Stimulated activated CD4-positive, alpha-beta T cell treated with anti-CD3 and anti-CD28 coated beads, Interleukin-15, amount 100 ng/mL, for 48 hours (primary cell): ENCODE measurements around the gene DNAH12.
A peak's percentile ranks its signal among the peaks of the same experiment; 100 is the strongest.

Experiments used
- DNase-seq, 2 donors: peaks; one replicate each; pipeline ENCODE4 v3.0.0-alpha.2; 2020; ENCODE audit warnings: low read depth in 2 of 2

The DNAH12 gene, protein sequence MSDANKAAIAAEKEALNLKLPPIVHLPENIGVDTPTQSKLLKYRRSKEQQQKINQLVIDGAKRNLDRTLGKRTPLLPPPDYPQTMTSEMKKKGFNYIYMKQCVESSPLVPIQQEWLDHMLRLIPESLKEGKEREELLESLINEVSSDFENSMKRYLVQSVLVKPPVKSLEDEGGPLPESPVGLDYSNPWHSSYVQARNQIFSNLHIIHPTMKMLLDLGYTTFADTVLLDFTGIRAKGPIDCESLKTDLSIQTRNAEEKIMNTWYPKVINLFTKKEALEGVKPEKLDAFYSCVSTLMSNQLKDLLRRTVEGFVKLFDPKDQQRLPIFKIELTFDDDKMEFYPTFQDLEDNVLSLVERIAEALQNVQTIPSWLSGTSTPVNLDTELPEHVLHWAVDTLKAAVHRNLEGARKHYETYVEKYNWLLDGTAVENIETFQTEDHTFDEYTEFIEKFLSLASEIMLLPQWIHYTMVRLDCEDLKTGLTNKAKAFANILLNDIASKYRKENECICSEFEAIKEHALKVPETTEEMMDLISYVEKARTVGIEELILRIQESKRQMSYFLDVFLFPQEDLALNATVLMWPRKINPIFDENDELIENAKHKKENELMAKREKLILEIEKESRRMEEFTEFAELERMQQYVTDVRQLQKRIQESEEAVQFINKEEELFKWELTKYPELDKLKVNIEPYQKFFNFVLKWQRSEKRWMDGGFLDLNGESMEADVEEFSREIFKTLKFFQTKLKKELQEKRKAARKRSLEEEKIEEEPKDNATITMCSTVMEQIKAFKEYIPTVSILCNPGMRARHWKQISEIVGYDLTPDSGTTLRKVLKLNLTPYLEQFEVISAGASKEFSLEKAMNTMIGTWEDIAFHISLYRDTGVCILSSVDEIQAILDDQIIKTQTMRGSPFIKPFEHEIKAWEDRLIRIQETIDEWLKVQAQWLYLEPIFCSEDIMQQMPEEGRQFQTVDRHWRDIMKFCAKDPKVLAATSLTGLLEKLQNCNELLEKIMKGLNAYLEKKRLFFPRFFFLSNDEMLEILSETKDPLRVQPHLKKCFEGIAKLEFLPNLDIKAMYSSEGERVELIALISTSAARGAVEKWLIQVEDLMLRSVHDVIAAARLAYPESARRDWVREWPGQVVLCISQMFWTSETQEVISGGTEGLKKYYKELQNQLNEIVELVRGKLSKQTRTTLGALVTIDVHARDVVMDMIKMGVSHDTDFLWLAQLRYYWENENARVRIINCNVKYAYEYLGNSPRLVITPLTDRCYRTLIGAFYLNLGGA (N-terminal part only)

DNA sequence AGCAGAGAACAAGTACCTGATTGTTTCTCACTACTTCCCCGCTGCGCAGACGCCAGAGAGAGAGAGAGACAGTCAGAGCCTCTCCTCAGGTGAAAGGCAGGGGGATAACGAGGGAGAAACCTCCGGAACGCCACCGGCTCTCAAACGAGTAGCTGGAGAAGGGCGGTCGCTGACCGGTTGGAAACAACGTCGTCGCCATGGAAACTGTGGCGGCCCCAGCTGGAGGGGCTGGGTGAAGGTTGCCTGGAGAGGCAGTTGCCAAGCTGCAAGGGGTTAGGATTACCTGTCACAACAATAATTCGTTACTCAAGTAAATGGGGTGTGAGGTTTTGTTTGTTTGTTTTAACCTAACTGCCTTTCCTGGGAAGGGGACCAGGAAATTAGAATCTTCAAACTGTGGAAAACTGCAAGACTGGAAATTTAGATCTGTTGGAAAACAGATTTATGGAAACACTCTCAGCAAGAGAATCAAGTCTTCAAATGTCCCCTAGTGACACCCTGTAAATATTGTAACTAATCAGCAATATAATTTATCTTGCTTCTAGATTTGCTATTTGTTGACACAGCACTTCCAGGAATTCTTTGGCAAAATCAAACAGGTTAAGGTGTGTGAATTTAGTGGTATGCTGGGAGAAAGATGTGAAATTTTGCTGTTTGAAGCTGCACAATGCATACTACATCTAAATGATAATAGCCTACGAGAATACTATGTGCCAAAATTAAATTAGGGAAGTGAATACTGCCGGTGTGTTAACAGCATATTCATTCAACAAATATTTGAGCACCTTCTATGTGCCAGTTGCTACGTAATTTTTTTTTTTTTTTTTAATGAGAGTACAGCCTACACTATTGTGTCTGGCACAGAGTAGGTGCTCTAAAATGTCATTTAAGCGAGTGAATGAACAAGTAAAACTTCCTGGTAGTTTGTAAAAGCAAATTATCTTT is at the start of gene DNAH12:
DNAH12 (minus strand) TSS at position 164 of the 945 bp plus-strand sequence. CDS start 1,474 bp downstream, outside the sequence.
- no peak for DNase-seq

DNA sequence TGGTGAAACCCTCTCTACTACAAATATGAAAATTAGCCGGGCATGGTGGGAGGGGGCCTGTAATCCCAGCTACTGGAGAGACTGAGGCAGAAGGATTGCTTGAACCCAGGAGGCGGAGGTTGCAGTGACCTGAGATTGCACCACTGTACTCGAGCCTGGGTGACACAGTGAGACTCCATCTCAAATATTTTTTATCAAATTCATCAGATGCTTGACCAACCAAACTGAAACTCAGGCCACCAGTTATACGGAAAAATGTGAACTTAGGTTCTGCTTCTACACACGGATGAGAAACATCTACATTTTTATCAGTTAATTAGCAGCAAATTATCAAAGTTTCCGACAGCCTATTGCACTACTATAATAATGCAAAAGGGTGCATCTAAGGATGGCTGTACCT is 48.2 kb upstream of the DNAH12 start:
- no peak for DNase-seq

DNA sequence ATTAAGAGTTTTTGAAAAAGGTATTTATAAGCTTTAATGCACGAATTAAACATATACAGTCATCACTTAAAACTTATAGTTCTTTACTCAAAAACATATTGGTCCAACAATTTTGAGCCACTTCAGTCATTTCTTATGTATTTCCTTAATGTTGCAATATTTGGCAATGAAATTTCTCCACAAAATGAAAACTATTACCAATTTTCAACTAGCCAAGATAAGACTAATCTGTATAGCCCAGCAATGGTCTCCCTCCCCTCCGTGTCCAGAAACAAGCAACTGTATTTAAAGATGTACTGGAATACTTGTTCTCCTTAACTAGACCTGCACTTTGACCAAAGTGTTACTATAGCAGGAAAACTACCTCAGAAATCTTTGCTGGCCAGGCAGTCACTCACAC is 43.8 kb upstream of the DNAH12 start:
- DNase-seq = no peak

DNA sequence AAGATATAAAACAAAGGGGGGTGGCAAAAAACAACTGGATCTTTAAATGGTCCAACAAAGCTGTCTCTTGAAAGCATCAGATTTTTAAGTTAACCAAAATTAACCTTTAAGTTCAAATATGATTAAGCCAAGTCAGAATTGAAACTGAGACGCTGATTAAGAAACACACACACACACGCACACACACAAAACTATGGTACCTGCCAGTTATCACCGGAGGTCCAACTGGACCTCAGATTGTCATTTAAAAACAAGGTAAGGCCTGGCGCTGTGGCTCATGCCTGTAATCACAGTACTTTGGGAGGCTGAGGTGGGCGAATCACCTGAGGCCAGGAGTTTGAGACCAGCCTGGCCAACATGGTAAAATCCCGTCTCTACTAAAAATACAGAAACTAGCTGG is 42.6 kb upstream of the DNAH12 start:
- DNase-seq = no peak

DNA sequence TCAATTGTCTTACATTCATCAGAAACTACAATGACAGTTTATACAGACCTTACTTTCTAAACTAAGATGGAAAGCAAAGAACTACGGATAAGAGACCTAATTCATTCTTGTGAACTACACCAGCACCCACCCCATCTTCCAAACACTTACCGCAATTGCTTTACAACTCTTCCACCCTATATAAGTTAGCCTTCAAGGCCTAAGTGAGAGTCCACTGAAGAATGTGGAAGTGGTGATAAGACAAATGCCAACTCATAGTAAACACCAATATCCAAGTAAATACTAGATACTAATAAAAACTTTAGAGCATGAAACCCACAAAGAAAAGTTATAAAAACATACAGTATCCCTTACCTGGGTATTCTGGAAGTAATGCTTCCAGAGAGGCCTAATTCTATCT is 39.4 kb upstream of the DNAH12 start:
- DNase-seq = no peak

DNA sequence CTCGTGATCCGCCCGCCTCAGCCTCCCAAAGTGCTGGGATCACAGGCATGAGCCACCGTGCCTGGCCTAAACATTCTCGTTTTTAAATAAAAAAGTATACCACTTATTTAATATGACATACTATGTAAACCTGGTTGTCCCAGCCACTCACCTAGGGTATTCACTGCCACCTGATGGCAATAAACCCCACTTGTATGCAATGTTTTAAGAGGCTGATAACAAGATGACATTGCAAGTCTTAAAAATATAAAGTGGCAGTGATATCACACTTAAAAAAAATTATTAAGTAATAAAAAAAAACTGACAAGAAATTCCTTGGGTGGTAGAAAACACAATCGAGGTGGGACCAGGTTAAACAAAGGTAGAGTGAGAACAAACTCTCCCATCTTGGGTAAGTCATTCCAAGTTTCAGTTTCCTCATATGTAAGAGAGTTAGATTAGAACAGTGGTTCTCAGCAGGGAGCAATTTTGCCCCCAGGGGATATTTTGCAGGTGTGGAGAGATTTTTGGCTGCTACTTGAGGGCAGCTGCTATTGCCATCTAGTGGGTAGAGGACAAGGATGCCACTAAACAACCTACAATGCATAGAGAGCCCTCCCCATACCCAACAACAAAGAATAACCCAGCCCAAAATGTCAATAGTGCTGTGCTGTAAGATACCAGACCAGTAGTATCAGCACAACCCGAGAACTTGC is 38.5 kb upstream of the DNAH12 start:
- no peak for DNase-seq

DNA sequence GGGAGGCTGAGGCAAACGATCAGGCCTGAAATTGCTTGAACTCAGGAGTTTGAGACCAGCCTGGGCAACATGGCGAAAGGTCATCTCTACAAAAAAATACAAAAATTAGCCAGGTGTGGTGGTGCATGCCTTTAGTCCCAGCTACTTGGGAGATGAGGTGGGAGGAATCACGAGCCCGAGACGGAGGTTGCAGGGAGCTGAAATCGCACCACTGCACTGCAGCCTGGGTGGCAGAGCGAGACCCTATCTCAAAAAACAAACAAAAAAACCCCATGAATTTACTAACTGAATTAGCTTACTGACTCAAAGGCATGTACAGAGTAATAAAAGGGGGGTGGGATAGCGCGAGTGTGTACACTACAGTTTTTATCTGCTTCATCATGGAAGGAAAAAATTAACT is 33.7 kb upstream of the DNAH12 start:
- DNase-seq = no peak

DNA sequence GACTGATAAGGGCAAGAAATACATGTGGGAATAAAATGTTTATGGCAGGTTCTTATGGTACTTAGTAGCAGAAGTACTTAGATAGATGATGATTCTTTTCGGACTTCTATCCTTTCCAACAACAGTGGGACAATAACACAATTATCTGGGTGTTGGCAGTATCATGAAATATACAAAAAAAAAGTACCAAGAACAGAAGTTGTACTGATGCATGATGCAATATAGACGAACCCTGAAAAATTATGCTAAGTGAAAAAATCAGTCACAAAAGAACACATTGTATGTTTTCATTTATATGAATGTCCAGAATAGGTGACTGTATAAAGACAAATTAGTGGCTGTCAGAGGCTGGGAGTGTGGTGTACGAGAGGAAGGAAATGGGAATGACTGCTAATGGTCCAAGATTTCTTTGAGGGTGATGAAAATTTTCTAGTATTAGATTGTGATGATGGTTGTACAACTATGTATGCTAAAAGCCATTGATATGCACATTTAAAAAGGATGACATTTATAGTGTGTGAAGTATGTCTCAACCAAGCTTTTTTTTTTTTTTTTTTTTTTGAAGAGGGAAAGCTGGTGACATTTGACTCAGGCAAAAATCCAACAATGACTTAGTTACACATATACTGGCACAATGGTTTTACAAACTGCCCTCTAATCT is 32.0 kb upstream of the DNAH12 start:
- no peak for DNase-seq

DNA sequence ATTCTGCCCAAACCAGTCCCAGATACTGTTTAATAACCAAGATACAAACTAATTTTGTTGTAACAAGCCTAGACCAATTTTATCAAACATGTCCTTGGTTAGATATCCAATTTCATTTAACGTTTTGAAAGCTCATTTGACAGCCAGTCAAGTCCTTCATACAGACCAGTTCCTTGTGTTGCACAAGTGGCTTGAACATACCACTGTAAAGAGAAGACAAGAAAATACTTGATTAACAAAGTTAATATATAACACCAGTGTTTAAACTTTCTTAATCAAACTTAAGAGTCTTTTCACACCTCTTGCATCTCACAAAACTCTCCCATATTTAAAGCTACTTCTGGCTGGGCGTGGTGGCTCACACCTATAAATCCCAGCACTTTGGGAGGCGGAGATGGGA is 28.0 kb upstream of the DNAH12 start:
- DNase-seq = no peak

DNA sequence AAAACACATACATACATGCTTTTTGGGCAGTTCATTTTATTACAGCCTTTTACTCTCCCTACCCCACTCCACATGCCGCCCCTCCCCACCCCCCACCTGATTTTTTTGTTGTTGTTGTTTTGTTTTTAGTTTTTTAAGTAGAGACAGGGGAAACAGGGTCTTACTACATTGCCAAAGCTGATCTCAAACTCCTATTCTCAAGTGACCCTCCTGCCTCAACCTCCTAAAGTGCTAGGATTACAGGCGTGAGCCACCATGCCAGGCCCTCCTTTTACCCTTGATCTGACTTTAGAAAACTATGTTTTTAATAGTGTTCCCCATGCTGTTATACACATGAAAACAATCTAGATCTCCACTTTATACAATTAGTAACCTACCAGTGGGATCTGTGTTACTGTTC is 26.7 kb upstream of the DNAH12 start:
- DNase-seq = no peak

DNA sequence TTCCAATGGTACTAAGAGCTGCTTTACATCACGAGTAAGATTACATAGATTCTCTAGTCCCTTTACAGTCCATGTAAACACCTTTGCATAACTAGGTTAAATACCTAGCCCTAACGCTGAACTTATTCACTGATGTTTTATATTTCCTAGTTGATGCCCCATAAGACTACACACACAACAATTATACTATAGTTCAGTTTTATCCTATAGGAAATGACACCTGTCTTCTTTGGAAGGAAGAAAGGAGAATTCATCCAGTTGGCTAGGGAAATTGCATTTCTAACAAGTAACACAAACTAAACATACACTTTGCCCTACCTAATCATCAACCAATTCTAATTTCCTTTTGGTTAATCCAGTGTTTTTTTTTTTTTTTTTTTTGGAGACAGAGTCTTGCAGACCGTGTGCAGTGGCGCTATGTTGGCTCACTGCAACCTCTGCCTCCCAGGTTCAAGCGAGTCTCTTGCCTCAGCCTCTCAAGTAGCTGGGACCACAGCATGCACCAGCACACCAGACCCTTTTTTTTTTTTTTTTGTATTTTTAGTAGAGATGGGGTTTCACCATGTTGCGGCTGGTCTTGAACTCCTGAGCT is 25.8 kb upstream of the DNAH12 start:
- no peak for DNase-seq

DNA sequence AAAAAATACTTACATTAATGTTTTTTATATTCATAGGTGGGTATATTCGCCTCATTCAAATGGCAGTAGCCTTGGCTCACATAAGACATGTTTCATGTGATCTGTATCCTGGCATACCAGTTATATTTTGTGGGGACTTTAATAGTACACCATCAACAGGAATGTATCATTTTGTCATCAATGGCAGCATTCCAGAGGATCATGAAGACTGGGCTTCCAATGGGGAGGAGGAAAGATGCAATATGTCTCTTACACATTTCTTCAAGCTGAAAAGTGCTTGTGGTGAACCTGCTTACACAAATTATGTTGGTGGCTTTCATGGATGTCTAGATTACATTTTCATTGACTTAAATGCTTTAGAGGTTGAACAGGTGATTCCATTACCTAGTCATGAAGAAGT is 15.4 kb upstream of the DNAH12 start:
- no peak for DNase-seq

DNA sequence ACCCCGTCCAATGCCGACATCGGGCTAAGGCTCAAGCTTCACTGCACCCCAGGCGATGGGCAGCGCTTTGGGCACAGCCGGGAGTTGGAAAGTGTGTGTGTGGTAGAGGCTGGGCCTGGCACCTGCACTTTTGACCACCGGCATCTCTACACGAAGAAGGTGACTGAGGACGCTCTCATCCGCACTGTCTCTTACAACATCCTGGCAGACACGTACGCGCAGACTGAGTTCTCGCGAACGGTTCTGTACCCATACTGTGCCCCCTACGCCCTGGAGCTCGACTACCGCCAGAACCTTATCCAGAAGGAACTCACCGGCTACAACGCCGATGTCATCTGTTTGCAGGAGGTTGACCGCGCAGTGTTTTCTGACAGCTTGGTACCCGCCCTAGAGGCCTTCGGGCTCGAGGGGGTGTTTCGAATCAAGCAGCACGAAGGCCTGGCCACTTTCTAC is 13.0 kb upstream of the DNAH12 start:
- peak; percentile 20 to 24 for DNase-seq

DNA sequence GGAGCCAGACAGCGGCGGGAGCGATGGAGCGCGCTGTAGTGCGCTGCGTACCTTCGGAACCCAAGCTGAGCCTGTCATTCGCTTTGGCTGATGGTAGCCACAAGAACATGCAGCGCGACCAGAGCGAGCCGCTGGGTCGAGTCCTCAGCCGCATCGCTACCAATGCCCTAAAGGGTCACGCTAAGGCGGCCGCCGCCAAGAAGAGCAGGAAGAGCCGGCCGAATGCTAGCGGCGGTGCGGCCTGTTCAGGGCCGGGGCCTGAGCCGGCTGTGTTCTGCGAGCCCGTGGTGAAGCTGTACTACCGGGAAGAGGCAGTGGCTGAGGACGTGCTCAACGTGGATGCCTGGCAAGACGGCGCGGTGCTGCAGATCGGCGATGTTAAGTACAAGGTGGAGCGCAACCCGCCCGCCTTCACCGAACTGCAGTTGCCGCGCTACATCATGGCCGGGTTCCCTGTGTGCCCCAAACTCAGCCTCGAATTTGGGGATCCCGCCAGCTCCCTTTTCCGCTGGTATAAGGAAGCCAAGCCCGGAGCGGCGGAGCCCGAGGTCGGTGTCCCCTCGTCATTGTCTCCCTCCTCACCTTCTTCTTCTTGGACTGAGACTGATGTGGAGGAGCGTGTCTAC is 12.4 kb upstream of the DNAH12 start:
- peak in 1 of 2 donors; percentile 2 for DNase-seq

DNA sequence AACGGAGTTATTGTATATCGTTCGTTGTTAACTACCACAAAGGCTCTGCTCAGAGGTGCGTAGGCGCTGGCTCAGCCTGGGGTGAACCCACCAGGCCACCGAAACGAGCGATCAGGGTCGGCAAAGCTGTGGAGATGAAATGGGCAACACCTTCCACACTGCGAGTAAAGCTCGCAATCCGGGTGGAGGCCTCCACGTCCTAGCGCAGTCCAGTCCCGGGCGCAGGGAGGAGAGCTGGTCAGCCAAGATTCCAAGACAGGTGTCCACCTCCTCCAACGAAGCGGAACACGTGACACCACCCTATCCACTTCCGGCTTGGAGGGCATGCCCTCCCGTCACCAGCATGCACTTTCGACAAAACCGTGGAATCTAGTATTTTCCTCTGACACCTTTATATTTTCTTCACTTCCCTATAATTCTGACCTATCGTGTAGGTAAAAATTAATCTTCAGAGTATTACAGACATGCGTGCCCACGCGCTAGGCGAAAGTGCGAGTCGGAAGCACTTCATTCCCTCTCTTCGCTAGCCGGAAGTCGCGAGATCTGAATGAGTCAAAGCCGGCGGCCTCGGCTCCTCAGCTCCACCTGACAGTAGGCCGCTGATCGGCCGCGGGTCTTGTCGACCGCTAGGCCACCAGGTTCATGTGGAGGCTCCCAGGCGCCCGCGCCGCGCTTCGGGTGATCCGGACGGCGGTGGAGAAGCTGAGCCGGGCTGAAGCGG is 11.8 kb upstream of the DNAH12 start, which contains the start of gene PDE12:
PDE12 (plus strand) TSS at position 537 of the 721 bp plus-strand sequence; CDS start at position 643, 106 bp downstream.
- peak; percentile 79 for DNase-seq

DNA sequence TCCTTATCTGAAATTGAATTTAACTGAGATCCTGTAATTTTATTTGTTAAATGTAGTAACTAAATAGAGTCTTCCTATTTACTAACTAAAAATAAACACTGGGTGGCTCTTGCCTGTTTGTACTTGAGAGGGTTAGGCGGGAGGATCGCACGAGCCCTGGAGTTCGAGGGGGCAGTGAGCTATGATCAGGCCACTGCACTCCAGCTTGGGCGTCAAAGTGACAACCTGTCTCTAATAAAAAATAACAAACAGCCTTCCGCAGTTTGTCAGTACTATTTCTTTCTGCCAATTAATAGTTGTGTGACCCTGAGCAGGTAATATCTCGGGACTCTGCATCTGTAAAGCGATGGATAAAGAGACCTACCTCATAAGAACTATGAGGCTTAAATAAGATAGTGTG is 11.2 kb upstream of the DNAH12 start:
- DNase-seq = no peak

DNA sequence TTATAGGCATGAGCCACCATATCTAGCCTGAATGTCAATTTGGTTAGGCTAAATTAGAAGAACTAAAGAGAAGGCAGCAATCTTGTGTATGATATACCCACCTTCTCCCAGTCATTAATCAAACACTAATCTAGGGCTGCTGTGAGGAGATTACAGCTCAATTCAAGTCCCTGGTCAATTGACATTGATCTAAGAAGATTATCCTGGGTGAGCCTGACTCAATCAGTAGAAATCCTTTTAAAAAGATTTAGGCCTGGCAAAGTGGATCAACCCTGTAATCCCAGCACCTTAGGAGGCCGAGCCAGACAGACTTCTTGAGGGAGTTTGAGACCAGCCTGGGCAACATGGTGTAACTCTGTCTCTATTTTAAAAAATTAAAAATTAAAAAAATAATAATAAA is 2.5 kb upstream of the DNAH12 start:
- DNase-seq = no peak
